SK-N-SH (cell line): ENCODE measurements around the gene RADIL. TPM values are rescaled to one million over a fixed set of nuclear protein-coding genes. Genes with fewer than 3 reads are reported as not detected.
A peak's percentile ranks its signal among the peaks of the same experiment; 100 is the strongest.

Experiments used
- CTCF ChIA-PET: fragments of 300-600, 350-600 bp; formaldehyde crosslinking; extraction: SDS; loops from one replicate; lab custom pipeline; 2021; lab: Yijun Ruan, JAX
- POLR2A ChIA-PET: fragments of 350-600 bp; sonication (Branson Sonifier 250); formaldehyde crosslinking; extraction: SDS; loops from one replicate; lab custom pipeline; 2020; ENCODE audit warnings: antibody characterized with exemption, inconsistent platforms; lab: Yijun Ruan, JAX
- DNase-seq: peaks from one replicate; pipeline ENCODE4 v3.0.0; 2012
- H2AFZ ChIP-seq: fragments of 200-600 bp; sonication (generic); 2 replicates; pipeline ENCODE4 v1.8.1; 2016; ENCODE audit warnings: antibody characterized with exemption, mild to moderate bottlenecking, low read depth
- H3F3A ChIP-seq: fragments of 200-600 bp; sonication (generic); replicated peaks from 2 replicates; pipeline ENCODE3; 2016; ENCODE audit warnings: antibody characterized with exemption, mild to moderate bottlenecking; ENCODE audit not compliant: insufficient read depth
- H3K27ac ChIP-seq, 2 experiments: fragments of 200-500 bp in 1 of 2; fragments of 200-600 bp in 1 of 2; sonication (Bioruptor generic) in 1 of 2; sonication (generic), shearing (Covaris generic) in 1 of 2; 2 replicates each; pipeline versions ENCODE4 v1.5.1 to v1.6.1; 2014 to 2016; ENCODE audit warnings: low read depth in 2 of 2, inconsistent platforms in 1 of 2, low read length in 1 of 2, mild to moderate bottlenecking in 1 of 2, mixed read lengths in 1 of 2
- H3K27me3 ChIP-seq: fragments of 200-600 bp; sonication (generic), shearing (Covaris generic); 2 replicates; pipeline ENCODE4 v1.6.1; 2016; ENCODE audit warnings: mixed run types; ENCODE audit not compliant: insufficient read depth
- H3K36me3 ChIP-seq, 2 experiments: fragments of 200-500 bp in 1 of 2; fragments of 200-600 bp in 1 of 2; sonication (Bioruptor generic) in 1 of 2; sonication (generic) in 1 of 2; replicated peaks in 1 of 2; 2 replicates each; pipeline versions ENCODE3 to v1.5.1; 2014 to 2016; ENCODE audit warnings: low read length in 1 of 2, mild to moderate bottlenecking in 1 of 2; ENCODE audit not compliant: insufficient read depth in 2 of 2, control insufficient read depth in 1 of 2
- H3K4me1 ChIP-seq, 2 experiments: fragments of 200-500 bp in 1 of 2; fragments of 200-600 bp in 1 of 2; sonication (Bioruptor generic) in 1 of 2; sonication (generic), shearing (Covaris generic) in 1 of 2; 2 replicates each; pipeline versions ENCODE4 v1.5.1 to v1.6.1; 2014 to 2016; ENCODE audit warnings: low read depth in 1 of 2, low read length in 1 of 2, mixed run types in 1 of 2; ENCODE audit not compliant: insufficient read depth in 2 of 2, control insufficient read depth in 1 of 2
- H3K4me2 ChIP-seq: fragments of 200-600 bp; sonication (generic), shearing (Covaris generic); 2 replicates; pipeline ENCODE4 v1.6.1; 2017; ENCODE audit warnings: mixed run types
- H3K4me3 ChIP-seq, 2 experiments: fragments of 200-500 bp in 1 of 2; fragments of 200-600 bp in 1 of 2; sonication (Bioruptor generic) in 1 of 2; sonication (generic), shearing (Covaris generic) in 1 of 2; 2 replicates each; pipeline versions ENCODE4 v1.5.1 to v1.8.1; 2014 to 2016; ENCODE audit warnings: low read depth in 2 of 2, inconsistent platforms in 1 of 2, low read length in 1 of 2, mild to moderate bottlenecking in 1 of 2, mixed read lengths in 1 of 2, moderate library complexity in 1 of 2
- H3K79me2 ChIP-seq: fragments of 200-600 bp; sonication (generic); 2 replicates; pipeline ENCODE4 v1.8.1; 2017; ENCODE audit warnings: mild to moderate bottlenecking; ENCODE audit not compliant: insufficient read depth
- H3K9ac ChIP-seq: fragments of 200-600 bp; sonication (generic); 2 replicates; pipeline ENCODE4 v1.6.1; 2017; ENCODE audit warnings: mixed run types
- H3K9me2 ChIP-seq: fragments of 200-600 bp; sonication (generic); 2 replicates; pipeline ENCODE4 v1.6.1; 2017; ENCODE audit warnings: mixed run types
- H3K9me3 ChIP-seq: fragments of 200-600 bp; sonication (generic); 2 replicates; pipeline ENCODE4 v1.6.1; 2017; ENCODE audit warnings: mixed run types, mild to moderate bottlenecking, moderate library complexity
- H4K20me1 ChIP-seq: fragments of 200-600 bp; sonication (generic); 2 replicates; pipeline ENCODE4 v1.6.1; 2017; ENCODE audit warnings: mild to moderate bottlenecking, mixed run types; ENCODE audit not compliant: insufficient read depth
- GATA2 ChIP-seq: sonication (generic); formaldehyde crosslinking; IDR thresholded peaks from 2 replicates; pipeline ENCODE4 v1.5.0; 2020; ENCODE audit warnings: mild to moderate bottlenecking, missing genetic modification reagents
- MEF2A ChIP-seq: IDR thresholded peaks from 2 replicates; pipeline ENCODE4 v1.4.0; 2012; ENCODE audit warnings: low read depth, borderline replicate concordance
- MXI1 ChIP-seq: IDR thresholded peaks from 2 replicates; pipeline ENCODE4 v1.6.1; 2012; ENCODE audit warnings: mild to moderate bottlenecking, low read depth, low read length, improper control_type of control experiment
- NRF1 ChIP-seq: IDR thresholded peaks from 2 replicates; pipeline ENCODE4 v1.6.1; 2012; ENCODE audit warnings: low read depth, mild to moderate bottlenecking, low read length
- POLR2AphosphoS5 ChIP-seq: IDR thresholded peaks from 2 replicates; pipeline ENCODE4 v1.6.1; 2012; ENCODE audit warnings: low read depth, low read length
- RCOR1 ChIP-seq: fragments of 150-350 bp; IDR thresholded peaks from 2 replicates; pipeline ENCODE4 v1.6.1; 2017; ENCODE audit warnings: antibody characterized with exemption, low read length
- WGBS: methylation state at CpG from one replicate; pipeline ENCODE4 v1.1.6; 2017; ENCODE audit warnings: low lambda C conversion rate; 5-methylcytosine and 5-hydroxymethylcytosine counted together
- polyA plus RNA-seq, 3 experiments: library from polyadenylated mRNA; depleted of rRNA; stranded (reverse); fragments of >200 nt; gene quantifications; 2 replicates each; pipeline ENCODE4 v1.2.3, GENCODE V29; 2012
- TF ChIP-seq, protein P1 (sequence below): IDR thresholded peaks from 2 replicates; pipeline ENCODE4 v1.6.1; 2012; ENCODE audit warnings: mild to moderate bottlenecking, low read depth, low read length, moderate library complexity
- TF ChIP-seq, protein P2 (sequence below): fragments of 150-350 bp; IDR thresholded peaks from 2 replicates; pipeline ENCODE4 v1.6.1; 2017; ENCODE audit warnings: antibody characterized with exemption, low read length, low read depth, borderline replicate concordance

Gene RADIL
- polyA plus RNA-seq, 1 of the 3 experiments (the other 2 are of a cell fraction), result 4.3 TPM

DNA sequence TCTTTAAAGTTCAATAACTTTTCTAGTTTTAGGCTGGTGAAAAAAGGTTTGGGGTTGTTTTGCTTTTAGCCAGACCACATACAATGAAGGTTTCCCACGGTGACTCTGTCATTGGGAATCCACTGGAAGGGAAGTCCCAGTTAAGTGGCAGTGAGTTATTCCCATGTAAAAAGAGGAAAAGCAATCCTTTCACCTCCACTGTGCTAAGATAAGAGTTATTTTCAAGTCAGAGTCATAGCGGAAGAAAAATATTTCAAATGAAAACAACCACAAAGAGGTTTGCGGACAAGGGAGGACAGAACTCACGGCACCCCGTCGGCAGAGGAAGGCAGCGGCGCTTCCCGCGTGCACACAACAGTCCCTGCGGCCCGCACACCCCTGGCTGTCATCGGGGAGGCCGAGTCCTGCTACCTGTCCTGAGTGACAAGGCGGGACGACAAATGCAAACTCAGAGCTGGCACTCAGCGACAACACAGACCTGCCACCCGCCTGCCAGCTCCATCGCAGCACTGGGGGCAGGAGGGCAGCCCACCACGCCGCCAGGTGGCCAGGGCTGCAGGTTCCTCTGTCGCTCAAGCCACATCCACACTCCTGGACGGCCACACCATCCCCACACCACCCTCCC lies 12.3 kb downstream of the RADIL start:
- peaks cover 0 to 36% of the 10 kb centered on the region in 2 experiments; a peak in 1 of 4 replicates for H3K4me1 ChIP-seq
- POLR2A ChIA-PET, result interaction anchor here (1.6 to 4.1 kb wide), 2 partner anchors 12 to 15 kb away, joined by 8 to 30 read pairs; partner anchors contain the start of gene RADIL
- DNase-seq, result peak; percentile 57
- no peak overlapping the region for H3K4me2 ChIP-seq
- no peak overlapping the region for H3K4me3 ChIP-seq
- TF ChIP-seq RCOR1 (no peak), MXI1 (no peak), MEF2A (no peak), POLR2AphosphoS5 (no peak), GATA2 (CRISPR knock-in tag) (no peak)
- TF ChIP-seq, protein P1, sequence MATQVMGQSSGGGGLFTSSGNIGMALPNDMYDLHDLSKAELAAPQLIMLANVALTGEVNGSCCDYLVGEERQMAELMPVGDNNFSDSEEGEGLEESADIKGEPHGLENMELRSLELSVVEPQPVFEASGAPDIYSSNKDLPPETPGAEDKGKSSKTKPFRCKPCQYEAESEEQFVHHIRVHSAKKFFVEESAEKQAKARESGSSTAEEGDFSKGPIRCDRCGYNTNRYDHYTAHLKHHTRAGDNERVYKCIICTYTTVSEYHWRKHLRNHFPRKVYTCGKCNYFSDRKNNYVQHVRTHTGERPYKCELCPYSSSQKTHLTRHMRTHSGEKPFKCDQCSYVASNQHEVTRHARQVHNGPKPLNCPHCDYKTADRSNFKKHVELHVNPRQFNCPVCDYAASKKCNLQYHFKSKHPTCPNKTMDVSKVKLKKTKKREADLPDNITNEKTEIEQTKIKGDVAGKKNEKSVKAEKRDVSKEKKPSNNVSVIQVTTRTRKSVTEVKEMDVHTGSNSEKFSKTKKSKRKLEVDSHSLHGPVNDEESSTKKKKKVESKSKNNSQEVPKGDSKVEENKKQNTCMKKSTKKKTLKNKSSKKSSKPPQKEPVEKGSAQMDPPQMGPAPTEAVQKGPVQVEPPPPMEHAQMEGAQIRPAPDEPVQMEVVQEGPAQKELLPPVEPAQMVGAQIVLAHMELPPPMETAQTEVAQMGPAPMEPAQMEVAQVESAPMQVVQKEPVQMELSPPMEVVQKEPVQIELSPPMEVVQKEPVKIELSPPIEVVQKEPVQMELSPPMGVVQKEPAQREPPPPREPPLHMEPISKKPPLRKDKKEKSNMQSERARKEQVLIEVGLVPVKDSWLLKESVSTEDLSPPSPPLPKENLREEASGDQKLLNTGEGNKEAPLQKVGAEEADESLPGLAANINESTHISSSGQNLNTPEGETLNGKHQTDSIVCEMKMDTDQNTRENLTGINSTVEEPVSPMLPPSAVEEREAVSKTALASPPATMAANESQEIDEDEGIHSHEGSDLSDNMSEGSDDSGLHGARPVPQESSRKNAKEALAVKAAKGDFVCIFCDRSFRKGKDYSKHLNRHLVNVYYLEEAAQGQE, result no peak
- TF ChIP-seq, protein P2, sequence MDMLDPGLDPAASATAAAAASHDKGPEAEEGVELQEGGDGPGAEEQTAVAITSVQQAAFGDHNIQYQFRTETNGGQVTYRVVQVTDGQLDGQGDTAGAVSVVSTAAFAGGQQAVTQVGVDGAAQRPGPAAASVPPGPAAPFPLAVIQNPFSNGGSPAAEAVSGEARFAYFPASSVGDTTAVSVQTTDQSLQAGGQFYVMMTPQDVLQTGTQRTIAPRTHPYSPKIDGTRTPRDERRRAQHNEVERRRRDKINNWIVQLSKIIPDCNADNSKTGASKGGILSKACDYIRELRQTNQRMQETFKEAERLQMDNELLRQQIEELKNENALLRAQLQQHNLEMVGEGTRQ, result no peak
- TF ChIP-seq, all 33 proteins: peak for 0
- Histone ChIP-seq H3F3A (no peaks in the 10 kb centered on the region), H4K20me1 (no peaks in the 10 kb centered on the region), H3K9me2 (no peaks in the 10 kb centered on the region), H3K27me3 (no peaks in the 10 kb centered on the region), H3K79me2 (no peaks in the 10 kb centered on the region), H3K9ac (no peak overlapping the region), H3K9me3 (no peaks in the 10 kb centered on the region), H2AFZ (no peak overlapping the region), H3K36me3 (peaks cover 0 to 3% of the 10 kb centered on the region in 2 experiments), H3K27ac (peak overlapping the region in 1 of 2 experiments; percentile 85; a peak in 2 of 4 replicates)
- 93% methylated on average over 23 of the region's 23 CpGs for WGBS
- CTCF ChIA-PET, result interaction anchor here (1.0 to 21.4 kb wide), 5 partner anchors 12 to 214 kb away, joined by 4 to 645 read pairs (median 8); partner anchors contain the start of genes PAPOLB and RADIL

DNA sequence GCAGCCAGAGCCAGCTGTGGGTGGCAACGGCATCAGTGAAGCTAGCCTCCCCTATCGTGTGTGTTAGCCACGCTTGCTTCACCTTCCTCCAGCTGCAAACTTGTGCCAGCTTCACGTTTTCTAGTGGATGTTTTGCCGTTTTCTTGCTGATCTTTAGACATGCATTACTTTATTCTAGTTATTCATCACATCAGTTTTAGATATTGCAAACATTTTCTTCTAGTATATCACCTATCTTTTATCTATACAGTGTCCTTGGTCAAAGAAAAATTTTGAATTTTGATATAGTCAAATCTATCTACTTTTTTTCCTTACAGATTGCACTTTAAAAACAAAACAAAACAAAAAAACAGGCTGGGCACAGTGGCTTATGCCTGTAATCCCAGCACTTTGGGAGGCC lies 15.0 kb downstream of the RADIL start:
- Histone ChIP-seq H3K9me2 (no peaks in the 10 kb centered on the region), H3K27ac (no peak overlapping the region), H3K4me2 (no peak overlapping the region), H3K4me1 (peaks cover 0 to 26% of the 10 kb centered on the region in 2 experiments; a peak in 1 of 4 replicates), H2AFZ (no peak overlapping the region), H3K4me3 (no peak overlapping the region), H3K9ac (no peak overlapping the region), H4K20me1 (no peaks in the 10 kb centered on the region), H3K9me3 (no peaks in the 10 kb centered on the region), H3F3A (no peaks in the 10 kb centered on the region), H3K79me2 (no peaks in the 10 kb centered on the region), H3K27me3 (no peaks in the 10 kb centered on the region), H3K36me3 (peaks cover 0 to 3% of the 10 kb centered on the region in 2 experiments)
- no peak for DNase-seq
- TF ChIP-seq NRF1, result no peak
- CTCF ChIA-PET, result interaction anchor here (0.9 to 21.4 kb wide), 6 partner anchors 9 to 70 kb away, joined by 3 to 645 read pairs (median 6); partner anchors contain the start of genes PAPOLB and RADIL
- WGBS, result 92% methylated on average over 5 of the region's 5 CpGs
- POLR2A ChIA-PET, result interaction anchor here (2.2 kb wide), 1 partner anchor 15 kb away, joined by 8 read pairs; the partner anchor contains the start of gene RADIL
